ENCODE measurements around the gene MRPL49. TPM values are rescaled to one million over a fixed set of nuclear protein-coding genes. Genes with fewer than 3 reads are reported as not detected.

Gene MRPL49
- total and polyA plus RNA-seq, 2 of the 8 experiments (the other 6 are each of a cell fraction or from before 2014, with no cell fraction given): 54.0 to 84.8 TPM

- no peak for TF ChIP-seq CHD7 (IDR thresholded peaks at IDR 0.05; ENCODE audit: insufficient replicate concordance, low read length)
- TF ChIP-seq CHD1 (IDR thresholded peaks at IDR 0.05; ENCODE audit: low read depth, low read length): no peak
- no peak for TF ChIP-seq GABPA (IDR thresholded peaks at IDR 0.05; ENCODE audit: borderline replicate concordance, insufficient read depth, low read length)
These were observed 11.6 kb downstream of the MRPL49 start (continued) for GRCh38 chr11:65133724-65134123.

Data from H1 (cell line).